Liver (tissue), 3 donors: ENCODE measurements around the gene PABPN1L.

Experiments used
- GABPA ChIP-seq, 2 donors: IDR thresholded peaks in 1 of 2; conservative IDR thresholded peaks in 1 of 2; 2 replicates each; pipeline ENCODE4 v1.6.1; 2016; ENCODE audit warnings: antibody characterized with exemption in 2 of 2, mild to moderate bottlenecking in 1 of 2, moderate library complexity in 1 of 2
- HNF4G ChIP-seq: IDR thresholded peaks from 2 replicates; pipeline ENCODE4 v1.6.1; 2016; ENCODE audit warnings: antibody characterized with exemption
- JUND ChIP-seq, 2 donors: IDR thresholded peaks; 2 replicates each; pipeline ENCODE4 v1.6.1; 2016; ENCODE audit warnings: antibody characterized with exemption in 2 of 2
- RXRA ChIP-seq, 2 donors: IDR thresholded peaks; 2 replicates each; pipeline ENCODE4 v1.6.1; 2017 to 2018; ENCODE audit warnings: antibody characterized with exemption in 2 of 2, mild to moderate bottlenecking in 1 of 2
- TAF1 ChIP-seq: conservative IDR thresholded peaks from 2 replicates; pipeline ENCODE4 v1.6.1; 2016; ENCODE audit warnings: antibody characterized with exemption, mild to moderate bottlenecking
- TF ChIP-seq, protein P1 (sequence below): fragments of 150-350 bp; IDR thresholded peaks from 2 replicates; pipeline ENCODE4 v1.5.1; 2017; ENCODE audit warnings: improper control_type of control experiment, low read depth, low read length; ENCODE audit not compliant: missing input control
- TF ChIP-seq, protein P2 (sequence below): IDR thresholded peaks from 2 replicates; pipeline ENCODE4 v1.6.1; 2016; ENCODE audit warnings: antibody characterized with exemption, mild to moderate bottlenecking
- TF ChIP-seq, protein P3 (sequence below): IDR thresholded peaks from 2 replicates; pipeline ENCODE4 v1.6.1; 2016; ENCODE audit warnings: antibody characterized with exemption
- donor health status: healthy.
- donor health status: healthy.

DNA sequence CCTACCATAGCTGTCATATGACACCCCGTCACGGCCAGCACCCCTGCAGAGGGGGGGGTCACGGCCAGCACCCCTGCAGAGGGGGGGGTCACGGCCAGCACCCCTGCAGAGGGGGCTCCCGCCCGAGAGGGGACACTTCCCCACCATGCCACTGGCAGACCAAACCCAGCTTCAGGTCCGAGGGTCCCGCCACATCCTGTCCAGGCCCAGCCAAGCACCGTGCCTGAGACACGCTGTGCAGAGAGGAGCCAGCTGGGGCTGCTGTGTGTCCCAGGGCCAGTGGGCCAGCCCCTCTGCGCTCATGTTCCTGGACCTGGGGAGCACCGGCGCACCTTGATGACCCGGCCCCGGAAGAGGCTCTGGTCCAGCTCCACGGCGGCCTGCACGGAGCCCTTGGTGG, 1.9 kb downstream of the PABPN1L start:
- TF ChIP-seq, protein P1, sequence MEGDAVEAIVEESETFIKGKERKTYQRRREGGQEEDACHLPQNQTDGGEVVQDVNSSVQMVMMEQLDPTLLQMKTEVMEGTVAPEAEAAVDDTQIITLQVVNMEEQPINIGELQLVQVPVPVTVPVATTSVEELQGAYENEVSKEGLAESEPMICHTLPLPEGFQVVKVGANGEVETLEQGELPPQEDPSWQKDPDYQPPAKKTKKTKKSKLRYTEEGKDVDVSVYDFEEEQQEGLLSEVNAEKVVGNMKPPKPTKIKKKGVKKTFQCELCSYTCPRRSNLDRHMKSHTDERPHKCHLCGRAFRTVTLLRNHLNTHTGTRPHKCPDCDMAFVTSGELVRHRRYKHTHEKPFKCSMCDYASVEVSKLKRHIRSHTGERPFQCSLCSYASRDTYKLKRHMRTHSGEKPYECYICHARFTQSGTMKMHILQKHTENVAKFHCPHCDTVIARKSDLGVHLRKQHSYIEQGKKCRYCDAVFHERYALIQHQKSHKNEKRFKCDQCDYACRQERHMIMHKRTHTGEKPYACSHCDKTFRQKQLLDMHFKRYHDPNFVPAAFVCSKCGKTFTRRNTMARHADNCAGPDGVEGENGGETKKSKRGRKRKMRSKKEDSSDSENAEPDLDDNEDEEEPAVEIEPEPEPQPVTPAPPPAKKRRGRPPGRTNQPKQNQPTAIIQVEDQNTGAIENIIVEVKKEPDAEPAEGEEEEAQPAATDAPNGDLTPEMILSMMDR = no peak
- TF ChIP-seq HNF4G (no peak), RXRA (IDR thresholded peaks at IDR 0.05) (no peak), GABPA (IDR thresholded peaks at IDR 0.05 in 1 of 2, conservative IDR thresholded peaks at IDR 0.05 in 1 of 2) (no peak), JUND (IDR thresholded peaks at IDR 0.05) (no peak), TAF1 (no peak)
- TF ChIP-seq, protein P2, sequence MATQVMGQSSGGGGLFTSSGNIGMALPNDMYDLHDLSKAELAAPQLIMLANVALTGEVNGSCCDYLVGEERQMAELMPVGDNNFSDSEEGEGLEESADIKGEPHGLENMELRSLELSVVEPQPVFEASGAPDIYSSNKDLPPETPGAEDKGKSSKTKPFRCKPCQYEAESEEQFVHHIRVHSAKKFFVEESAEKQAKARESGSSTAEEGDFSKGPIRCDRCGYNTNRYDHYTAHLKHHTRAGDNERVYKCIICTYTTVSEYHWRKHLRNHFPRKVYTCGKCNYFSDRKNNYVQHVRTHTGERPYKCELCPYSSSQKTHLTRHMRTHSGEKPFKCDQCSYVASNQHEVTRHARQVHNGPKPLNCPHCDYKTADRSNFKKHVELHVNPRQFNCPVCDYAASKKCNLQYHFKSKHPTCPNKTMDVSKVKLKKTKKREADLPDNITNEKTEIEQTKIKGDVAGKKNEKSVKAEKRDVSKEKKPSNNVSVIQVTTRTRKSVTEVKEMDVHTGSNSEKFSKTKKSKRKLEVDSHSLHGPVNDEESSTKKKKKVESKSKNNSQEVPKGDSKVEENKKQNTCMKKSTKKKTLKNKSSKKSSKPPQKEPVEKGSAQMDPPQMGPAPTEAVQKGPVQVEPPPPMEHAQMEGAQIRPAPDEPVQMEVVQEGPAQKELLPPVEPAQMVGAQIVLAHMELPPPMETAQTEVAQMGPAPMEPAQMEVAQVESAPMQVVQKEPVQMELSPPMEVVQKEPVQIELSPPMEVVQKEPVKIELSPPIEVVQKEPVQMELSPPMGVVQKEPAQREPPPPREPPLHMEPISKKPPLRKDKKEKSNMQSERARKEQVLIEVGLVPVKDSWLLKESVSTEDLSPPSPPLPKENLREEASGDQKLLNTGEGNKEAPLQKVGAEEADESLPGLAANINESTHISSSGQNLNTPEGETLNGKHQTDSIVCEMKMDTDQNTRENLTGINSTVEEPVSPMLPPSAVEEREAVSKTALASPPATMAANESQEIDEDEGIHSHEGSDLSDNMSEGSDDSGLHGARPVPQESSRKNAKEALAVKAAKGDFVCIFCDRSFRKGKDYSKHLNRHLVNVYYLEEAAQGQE = no peak
- TF ChIP-seq, protein P3, sequence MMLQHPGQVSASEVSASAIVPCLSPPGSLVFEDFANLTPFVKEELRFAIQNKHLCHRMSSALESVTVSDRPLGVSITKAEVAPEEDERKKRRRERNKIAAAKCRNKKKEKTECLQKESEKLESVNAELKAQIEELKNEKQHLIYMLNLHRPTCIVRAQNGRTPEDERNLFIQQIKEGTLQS = no peak
